Large intestine (tissue), 3 donors: ENCODE measurements around the gene EPM2AIP1. TPM values are rescaled to one million over a fixed set of nuclear protein-coding genes. Genes with fewer than 3 reads are reported as not detected.

ENCODE experiments used
- DNase-seq, 2 donors: peaks; one replicate each; pipeline versions ENCODE4 v3.0.0 to v3.0.0-alpha.2; 2013
- H3K27ac ChIP-seq: one replicate; pipeline ENCODE4 v1.5.1; 2013; ENCODE audit warnings: low read length
- H3K27me3 ChIP-seq: 2 replicates; pipeline ENCODE4 v1.6.1; 2013; ENCODE audit warnings: low read length; ENCODE audit not compliant: control insufficient read depth, insufficient read depth
- H3K36me3 ChIP-seq: 2 replicates; pipeline ENCODE4 v1.6.1; 2013; ENCODE audit warnings: low read length; ENCODE audit not compliant: control insufficient read depth, insufficient read depth
- H3K4me1 ChIP-seq: one replicate; pipeline ENCODE4 v1.6.1; 2013; ENCODE audit warnings: low read length; ENCODE audit not compliant: control insufficient read depth, insufficient read depth
- H3K4me3 ChIP-seq: one replicate; pipeline ENCODE4 v1.5.1; 2013; ENCODE audit warnings: low read length
- H3K9me3 ChIP-seq: one replicate; pipeline ENCODE4 v1.6.1; 2013; ENCODE audit warnings: mild to moderate bottlenecking, low read depth, low read length, moderate library complexity; ENCODE audit not compliant: control insufficient read depth
- WGBS: methylation state at CpG from one replicate; pipeline ENCODE4 v1.1.5; 2013; ENCODE audit warnings: low lambda C conversion rate; ENCODE audit not compliant: insufficient coverage; 5-methylcytosine and 5-hydroxymethylcytosine counted together
- polyA plus RNA-seq: library from polyadenylated mRNA; unstranded; fragments of 120-200 nt; gene quantifications from one replicate; pipeline ENCODE4 v1.2.1, GENCODE V29; 2013

EPM2AIP1 gene
- polyA plus RNA-seq, 1 donor, result 22.8 TPM

DNA sequence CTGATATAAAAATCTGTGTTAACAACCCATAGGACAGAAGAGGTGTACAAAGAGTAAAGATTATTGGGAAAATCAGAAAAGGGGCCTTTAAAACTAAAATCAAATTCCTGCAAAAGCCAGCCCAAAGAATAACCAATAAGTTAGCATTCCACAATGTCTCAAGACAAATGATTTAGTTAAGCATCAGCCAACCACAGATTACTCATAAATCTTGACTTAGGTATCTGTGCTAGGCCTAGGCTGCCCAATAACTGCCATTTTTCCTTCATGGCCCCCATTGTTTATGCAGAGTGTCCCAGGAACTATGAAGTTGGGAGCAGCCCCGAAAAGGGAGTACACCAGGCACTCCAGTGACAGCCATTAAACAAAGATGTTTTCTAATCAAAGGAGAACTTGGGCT lies 55.4 kb downstream of the EPM2AIP1 start:
- Histone ChIP-seq H3K27ac (no peak overlapping the region), H3K36me3 (no peaks in the 10 kb centered on the region), H3K27me3 (no peaks in the 10 kb centered on the region), H3K4me1 (peaks cover 3% of the 10 kb centered on the region), H3K4me3 (no peak overlapping the region), H3K9me3 (no peaks in the 10 kb centered on the region)
- DNase-seq, result no peak
- WGBS, result no CpG with 5 or more reads among the region's 1 CpG

Other genes with a start within 250 kb of the EPM2AIP1 start
- gene DCLK3, start 228.6 kb downstream of the EPM2AIP1 start, polyA plus RNA-seq, result 1.0 TPM
- 10.7 TPM for gene TRANK1, start 48.1 kb downstream of the EPM2AIP1 start, polyA plus RNA-seq
- gene MLH1, start 387 bp upstream of the EPM2AIP1 start, polyA plus RNA-seq, result 27.4 TPM
- gene LRRFIP2, start 181.5 kb upstream of the EPM2AIP1 start, polyA plus RNA-seq, result 47.1 TPM